NAMALWA (cell line): ENCODE data around the gene KLHDC4.

ENCODE experiments used
- DNase-seq: peaks from one replicate; pipeline ENCODE4 v3.0.0-alpha.2; 2015; ENCODE audit warnings: low spot score

The KLHDC4 gene

DNA sequence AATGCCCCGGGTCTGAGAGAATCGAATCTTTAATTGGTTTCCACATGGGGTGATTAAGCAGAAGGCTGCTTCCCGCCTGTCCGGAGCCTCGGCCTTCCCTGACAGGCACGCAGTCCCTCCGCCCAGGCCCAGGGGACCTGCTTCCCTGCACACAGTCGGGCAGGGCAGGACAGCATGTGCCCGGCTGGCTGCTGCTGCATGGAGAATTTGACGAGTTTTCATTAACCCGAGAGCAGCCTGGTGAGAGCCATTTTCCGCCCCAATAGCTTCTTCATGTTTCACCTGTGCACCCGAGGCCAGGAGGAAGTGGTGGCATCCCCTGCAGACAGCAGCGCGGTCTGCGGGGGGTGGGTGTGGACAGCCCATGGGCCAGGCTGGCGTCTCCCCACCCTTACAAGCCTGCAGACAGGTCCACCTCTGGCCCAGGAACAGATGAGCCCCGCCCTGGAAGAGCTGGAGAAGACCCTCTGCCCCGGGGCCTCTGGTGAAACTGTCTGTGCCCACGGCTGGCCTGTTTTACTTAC lies 67.0 kb downstream of the KLHDC4 start:
- peak; percentile 60 for DNase-seq

DNA sequence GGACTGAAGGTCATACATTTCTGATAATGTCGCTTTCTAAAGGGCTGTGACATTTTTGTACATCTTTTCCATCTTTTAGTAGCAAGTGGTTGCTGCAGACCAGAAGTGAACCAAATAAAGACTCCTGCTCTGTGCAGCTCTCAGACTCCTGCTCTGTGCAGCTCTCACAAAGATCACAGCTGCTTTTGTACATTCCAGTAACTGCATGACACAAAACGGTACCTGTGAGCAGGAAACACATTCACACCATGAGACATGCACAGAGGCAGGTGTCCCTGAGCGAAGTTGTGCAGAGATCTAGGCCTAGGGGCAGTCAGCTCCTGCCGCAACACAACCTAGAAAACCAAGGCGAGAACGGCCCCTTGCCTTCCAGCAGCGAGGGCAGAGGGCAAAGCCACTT lies 67.5 kb downstream of the KLHDC4 start:
- peak; percentile 50 for DNase-seq

DNA sequence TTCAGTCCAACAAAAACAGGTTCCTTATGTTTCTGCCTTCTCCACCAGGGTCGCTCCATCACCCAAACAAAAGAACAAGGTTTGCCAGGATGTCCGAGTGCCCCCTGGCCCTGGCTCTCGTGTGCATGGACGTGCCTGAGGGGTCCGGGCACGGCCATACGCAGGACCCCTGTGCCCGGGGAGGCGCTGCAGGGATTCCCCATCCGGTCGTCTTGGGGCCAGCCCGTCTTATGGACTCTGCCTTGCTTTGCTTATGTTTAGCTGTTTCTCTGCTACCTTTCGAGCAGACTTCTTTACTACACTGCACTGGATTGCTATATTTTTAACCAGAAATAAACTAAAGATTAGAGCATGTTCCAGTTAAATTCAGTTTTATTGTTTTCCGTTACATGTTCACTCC lies 68.0 kb downstream of the KLHDC4 start:
- DNase-seq: no peak

DNA sequence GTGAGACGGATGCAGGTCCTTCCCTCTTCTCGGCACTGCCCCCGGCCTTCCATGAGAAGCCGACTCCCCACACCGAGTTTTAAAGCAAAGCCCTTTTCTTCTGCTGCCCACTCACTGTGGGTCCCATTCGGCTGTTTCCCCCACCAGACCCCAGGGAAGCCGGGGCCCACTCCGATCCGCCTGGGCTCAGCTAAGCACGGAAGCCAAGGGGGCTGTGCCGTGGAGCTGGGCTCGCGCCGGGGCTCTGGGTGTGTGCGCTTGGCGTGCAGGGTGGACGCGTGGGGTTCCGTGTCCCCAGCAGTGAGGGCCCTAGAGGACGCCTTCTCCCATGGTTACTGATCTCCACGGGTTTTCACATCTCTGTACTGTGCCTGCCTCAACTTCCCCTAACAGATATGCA lies 68.5 kb downstream of the KLHDC4 start:
- DNase-seq: no peak

DNA sequence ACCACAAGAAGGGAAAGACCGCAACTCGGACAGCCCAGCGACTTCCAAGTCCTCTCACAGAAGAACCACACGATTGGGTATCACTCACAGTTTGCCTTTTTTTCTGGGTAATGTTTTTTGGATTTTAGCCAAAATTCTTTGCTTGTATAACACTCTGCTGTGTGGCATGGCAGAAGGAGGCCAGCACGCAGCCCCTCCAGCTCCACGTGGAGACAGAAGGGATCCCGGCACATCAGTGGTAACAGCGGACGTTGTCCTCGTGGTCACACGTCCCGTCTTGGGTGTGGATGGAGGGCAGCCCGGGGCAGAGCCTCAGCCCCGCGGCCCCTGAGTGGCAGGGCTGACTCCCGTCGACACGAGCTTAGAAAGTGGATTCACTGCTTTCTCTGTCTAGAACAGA lies 69.1 kb downstream of the KLHDC4 start:
- no peak for DNase-seq

DNA sequence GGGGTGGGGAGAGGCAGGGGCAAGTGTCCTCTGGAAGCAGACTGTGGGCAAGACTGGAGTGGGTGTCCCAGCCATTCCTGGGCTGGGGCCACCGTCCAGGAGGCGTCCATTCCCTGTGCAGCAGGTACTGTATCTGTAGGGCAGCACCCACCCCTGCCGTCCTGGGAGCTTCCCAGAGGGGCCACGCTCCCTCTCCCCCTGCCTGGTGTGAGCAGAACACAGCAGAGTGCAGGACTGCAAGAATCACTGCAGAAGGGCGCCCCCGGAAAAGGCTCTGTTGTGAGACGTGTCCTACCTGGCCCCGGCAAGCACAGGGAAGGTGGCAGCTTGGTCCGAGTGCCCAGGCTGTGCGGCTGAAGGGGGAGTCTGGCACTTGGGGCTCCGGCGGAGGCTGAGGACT lies 70.3 kb downstream of the KLHDC4 start:
- no peak for DNase-seq

DNA sequence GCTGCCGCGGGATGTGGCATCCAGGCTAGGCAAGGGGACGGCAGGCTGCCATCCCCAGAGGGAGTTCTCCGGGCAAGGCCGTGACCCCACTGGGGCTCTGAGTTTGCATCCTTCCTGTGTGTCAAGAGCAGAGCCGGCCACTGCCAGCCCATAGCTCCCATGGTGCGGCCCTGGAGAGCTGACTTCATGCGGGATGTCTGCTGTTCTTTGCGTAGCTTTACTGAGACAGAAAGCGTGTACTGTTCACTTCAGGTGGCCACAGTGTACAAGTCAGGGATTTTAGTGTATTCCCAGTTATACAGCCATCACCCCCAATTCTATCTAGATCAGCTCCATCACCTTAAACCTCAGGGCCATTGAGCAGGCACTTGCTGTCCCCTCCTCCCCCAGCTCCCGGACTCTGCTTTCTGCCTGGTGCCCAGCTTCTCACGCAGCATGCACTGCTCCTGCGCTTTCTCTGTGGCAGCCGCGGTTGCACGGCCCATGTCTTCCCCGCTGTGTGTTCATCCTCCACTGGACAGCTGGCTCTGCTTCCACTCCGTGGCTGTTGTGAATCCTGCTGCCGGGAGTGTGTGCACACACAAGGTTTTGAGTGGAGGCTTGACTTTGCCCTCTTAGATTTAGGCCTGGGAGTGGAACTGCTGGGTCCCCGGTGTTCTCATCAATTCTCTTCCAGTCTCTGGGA lies 71.2 kb downstream of the KLHDC4 start:
- no peak for DNase-seq

DNA sequence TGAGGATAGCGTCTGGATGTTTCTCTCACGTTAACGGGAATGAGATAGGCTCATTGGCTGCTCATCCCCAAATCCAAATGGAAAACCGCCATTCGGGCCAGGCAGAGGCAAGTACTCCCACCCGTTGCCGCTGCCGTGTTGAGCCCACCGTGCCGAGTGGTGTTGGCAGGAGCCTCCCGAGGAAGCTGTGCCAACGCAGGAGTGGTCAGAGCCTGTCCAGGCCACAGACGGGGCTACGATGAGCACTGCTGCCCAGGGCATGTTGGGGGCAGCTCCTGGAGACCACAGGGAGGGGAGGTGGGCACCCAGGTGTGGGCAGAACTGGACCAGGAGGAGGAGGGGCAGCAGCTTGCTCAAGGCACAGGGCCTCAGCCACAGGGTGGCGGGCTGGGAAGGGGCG lies 72.0 kb downstream of the KLHDC4 start:
- no peak for DNase-seq

DNA sequence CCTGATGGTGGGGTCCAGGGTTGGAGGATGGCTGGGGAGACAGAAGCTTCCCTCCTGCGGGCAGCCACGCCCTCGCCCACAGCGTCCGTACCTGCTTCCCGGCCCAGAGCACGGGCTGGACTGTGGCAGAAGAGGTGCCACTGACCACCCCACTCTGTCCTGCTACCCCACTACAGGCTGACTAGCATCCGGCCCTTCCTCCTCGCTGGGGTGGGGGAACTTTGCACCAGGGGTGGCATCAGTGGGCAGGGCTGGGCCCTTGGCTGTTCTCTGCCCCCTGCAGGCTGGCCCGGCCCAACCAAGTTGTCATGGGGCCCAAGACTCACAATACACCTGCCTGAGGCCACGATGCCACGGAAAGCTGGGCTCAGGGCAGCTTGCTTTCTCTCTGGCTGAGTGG lies 73.0 kb downstream of the KLHDC4 start:
- DNase-seq: no peak

DNA sequence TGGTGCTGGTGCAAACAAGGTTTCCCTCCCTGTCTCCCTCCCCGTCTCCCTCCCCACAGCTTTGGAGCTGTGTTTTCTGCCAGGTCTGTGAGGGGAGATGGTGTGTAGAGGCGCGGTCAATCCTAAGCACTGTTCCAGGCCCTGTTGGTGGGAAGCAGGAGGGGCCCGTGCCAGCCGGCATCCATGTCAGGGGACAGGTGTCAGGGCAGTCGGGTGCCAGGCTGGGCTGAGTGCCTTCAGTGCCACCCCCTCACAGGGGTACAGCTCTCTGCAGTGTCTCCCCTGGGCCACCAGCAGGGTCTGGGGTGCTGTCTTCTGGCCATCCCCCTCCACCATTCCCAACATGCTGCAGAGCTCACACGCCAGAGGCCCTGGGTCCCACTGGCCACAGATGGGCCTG lies 73.6 kb downstream of the KLHDC4 start:
- no peak for DNase-seq

DNA sequence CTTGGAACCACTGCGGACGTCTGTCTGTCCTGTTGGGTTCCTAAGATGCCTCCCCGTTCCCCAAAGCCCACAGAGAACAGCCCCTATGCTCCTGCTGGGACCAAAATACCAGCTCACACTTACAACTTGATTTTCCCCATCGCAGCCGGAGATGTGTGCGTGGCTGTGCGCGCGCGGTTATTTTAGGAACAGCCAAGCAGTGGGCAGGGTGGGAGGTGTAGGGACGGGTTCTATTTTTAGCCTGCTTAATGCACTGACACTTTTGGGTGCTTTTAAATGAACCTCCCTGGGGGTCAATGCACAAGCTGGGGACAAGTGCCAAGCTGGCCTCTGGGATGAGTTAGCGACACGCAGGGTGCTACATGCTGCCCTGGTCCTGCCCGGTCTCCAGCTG lies 74.1 kb downstream of the KLHDC4 start:
- no peak for DNase-seq

DNA sequence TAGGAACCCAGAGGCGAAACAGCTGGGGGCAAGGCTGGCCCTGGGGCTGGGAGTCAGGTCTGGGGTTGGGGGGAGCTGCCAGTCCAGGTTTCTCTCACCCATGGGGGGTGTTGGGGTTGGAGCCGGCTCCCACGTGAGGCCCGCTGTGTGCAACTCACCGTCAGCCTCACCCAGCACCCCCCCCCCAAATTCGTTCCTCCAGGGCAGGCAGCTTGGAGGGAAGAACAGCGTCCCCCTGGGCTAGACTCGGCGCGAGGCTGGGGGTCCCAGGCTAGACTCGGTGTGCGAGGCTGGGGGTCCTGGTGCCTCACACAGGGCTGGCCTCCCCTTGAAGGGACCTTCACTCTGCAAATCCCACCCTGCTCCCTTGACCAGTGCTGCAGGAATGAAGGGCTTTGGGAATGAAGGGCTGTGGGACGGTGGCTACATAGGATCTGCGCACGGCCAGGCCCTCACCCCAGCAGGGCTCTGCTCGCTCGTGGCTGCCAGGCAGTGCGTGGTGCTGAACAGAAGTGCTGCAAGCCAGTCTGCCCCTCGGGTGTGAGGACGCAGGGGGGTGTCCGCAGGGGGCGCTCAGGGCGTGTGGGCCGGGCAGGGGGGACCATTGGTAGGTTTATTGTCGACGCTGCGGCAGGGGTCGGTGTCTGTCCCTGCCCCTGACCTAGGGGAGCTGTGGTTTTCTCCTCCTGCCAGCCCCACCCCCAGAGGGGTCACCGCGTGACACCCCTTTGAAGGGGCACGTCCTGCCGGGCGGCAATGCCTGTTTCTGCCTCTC lies 74.7 kb downstream of the KLHDC4 start:
- DNase-seq: no peak

DNA sequence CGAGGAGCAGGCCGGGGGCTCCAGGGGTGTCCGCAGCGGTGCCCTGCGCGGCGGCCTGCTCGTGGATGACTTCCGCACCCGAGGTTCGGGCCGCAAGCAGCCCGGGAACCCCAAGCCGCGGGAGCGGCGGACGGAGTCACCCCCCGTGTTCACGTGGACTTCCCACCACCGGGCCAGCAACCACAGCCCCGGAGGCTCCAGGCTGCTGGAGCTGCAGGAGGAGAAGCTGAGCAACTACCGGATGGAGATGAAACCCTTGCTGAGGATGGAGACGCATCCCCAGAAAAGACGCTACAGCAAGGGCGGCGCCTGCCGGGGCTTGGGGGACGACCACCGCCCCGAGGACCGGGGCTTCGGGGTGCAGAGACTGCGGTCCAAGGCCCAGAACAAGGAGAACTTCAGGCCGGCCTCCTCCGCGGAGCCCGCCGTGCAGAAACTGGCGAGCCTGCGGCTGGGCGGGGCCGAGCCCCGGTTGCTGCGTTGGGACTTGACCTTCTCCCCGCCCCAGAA lies 75.8 kb downstream of the KLHDC4 start:
- no peak for DNase-seq

DNA sequence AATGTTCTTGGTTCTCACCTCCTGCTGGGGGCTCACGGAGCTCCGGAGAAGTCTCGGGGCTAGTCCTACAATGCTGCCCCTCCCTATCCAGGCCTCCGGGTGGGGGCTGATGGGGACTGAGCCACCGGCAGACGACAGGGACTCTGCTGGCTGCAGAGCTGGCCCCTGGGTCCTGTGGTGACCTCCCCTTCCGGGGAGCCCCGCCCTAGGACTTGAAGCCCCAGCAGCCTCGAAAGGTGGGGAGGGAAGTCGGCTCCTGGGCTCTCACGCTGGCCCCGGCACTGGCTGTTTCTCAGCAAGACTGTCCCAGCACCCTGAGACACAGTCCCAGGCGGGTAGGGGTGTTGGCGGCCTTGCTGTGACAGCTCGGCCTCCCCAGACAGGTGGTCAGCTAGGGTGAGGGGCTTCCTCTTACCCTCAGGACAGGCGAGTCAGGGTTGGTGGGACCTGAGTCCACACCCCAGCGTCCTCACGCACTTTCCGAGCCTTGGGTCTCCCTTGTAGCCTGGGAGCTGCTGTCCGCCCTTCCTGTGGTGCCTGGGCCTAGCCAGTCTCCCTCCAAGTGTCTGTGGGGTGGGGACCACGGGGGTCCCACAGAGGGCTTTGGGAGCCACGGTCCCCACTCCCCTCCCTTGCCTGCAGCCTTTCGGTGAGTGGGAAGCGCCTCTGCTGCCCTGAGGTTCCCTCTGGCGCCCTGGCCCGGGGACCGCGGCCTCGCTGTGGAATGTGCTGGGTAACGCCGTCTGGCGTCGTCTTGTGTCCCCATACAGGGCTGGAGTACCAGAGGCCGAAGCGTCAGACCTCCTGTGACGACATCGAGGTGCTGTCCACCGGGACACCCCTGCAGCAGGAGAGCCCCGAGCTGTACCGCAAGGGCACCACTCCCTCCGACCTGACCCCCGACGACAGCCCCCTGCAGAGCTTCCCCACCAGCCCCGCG lies 76.6 kb downstream of the KLHDC4 start:
- DNase-seq: no peak

DNA sequence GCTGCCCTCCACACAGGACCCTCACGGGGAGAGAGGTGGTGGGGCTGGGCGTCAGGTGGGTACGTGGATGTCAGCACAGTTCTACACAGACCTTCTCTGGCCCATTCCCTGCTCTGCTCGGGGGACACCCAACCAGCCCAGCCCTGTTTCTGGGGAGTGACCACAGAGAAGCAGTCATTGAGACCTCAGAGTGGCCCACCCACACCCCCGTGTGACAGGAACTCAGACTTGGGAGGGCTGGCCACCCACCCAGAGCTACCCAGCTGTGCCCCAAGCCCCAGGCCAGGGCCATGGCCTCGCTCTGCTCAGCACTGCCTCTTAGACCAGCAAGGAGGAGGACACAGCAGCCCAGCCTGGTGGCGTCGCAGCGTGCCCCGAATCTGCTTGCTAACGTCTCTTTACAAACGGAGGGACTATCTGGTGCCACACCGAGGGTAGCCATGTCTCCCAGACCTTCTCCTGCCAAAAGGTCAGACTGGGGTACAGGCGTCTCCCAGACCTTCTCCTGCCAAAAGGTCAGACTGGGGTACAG lies 77.7 kb downstream of the KLHDC4 start:
- no peak for DNase-seq

DNA sequence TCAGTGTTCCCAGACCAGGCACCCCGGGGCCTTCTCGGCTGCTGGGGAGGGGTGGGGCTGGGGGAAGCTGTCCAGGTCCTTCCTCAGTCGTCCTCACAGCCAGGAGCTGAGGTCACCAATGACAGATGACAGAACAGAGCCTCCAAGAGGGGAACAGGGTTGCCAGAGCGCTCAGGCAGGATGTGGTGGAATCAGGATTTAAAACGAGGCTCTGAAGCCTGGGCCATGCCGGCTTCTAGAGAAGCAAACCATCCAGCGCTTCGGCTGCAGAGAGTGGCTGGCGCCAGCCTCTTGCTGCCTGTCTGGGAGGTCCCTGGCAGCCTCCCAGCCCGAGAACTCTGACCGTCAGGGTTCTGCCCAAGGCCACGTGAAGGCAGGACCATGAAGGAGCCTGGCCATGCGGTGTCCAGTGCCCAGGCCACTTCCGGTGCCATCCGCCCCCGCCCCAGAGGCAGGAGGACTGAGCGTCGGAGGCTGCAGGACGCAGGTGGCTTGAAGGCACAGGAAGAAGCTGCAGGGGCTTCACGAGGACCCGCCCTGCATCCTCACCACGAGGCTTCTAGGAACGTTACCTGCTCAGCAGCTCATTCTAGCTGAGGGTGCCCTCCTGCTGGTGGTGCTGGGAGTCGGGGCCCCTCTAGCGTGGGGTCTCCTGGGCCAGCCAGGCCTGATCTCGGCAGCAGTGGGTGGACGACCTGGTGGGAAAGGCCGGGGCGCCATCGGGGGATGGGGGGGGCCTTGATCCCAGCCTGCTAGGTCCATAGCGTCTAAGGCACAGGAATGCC lies 78.5 kb downstream of the KLHDC4 start:
- DNase-seq: no peak

DNA sequence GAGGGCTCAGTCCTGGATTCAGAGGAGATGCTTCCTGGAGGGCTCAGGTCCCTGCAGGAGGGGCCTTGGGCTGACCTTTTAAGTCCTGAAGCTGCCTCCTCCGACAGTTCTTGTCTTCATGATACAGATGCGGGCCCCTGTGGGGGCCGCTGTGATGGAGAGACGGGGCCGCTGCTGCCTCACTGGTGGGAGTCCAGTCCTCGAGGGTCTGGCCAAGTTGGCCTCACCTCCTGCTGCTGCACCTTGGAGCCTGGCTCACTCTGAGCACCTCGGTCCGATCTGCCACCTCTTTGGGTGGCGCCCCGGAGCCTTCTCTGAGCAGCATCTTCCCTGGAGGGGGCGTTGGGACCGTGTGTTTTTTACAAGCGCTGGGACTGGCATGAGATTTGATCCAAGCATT lies 79.1 kb downstream of the KLHDC4 start:
- DNase-seq: no peak

DNA sequence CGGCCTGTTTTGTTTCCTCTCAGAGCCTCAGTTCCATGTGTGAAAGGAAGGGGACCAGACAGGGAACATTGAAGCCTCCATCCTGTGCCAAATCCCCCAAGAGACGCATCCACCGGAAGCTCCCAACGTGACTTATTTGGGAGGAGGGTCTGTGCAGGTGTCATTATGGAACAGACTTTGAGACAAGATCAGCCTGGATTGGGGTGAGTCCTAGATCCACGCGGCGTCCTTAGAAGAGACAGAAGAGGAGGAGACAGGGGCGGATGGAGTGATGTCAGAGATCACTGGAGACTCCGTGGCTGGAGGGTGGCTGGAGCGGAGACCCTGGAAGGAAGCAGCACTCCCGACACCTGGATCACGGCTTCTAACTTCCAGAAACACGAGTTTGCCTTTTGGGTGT lies 80.0 kb downstream of the KLHDC4 start:
- no peak for DNase-seq

DNA sequence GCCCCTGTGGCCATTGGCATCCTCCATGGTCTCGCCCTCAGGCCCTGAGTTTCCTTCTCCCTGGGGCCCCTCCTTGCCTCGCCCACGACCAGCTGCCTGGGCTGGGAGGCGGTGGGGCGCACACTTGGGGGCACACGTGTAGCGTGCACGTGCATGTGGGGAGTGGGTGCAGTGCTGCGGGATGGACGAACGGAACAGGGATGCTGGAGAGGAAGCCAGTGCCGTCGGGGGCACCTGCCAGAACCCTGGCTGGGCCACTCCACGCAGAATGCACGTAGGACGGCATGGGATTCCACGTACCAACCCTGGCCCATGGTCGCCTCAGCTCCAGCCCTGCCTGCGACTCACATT lies 80.4 kb downstream of the KLHDC4 start:
- no peak for DNase-seq

DNA sequence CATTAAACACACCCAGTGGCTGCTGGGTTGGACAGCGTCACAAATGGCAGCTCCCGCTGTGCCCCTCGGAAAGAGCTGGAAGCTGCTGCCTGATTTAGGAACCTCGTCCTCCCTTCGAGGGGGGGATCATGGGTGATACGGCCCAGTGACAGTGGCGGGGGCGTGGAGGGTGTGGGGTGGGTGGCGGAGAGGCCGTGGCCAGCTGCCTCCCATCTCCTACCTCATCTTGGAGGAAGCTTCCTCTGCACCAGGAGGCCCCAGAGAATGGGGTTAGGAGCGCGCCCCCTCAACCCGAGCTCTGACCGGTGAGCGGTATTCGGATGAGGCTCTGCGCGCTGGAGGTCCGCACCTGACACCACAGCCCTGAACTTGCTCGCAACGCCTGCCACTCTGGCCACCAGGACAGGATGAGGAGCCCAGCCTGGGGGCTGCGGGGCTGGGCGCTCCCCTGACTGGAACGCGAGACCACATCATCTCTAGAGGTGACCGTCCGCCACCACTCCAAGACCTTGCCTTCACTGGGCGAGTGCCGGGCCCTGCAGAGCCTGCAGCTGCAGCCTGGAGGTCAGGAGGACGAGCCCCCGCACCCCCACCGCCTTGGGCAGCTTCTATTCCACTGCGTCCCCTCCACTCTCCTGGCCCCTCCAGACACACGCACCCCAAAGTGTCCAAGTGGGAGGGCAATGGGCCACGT lies 80.9 kb downstream of the KLHDC4 start:
- DNase-seq: no peak
